Endothelial cell (in vitro differentiated cells): ENCODE measurements around the gene SIVA1. TPM values are rescaled to one million over a fixed set of nuclear protein-coding genes. Genes with fewer than 3 reads are reported as not detected.

Experiments used
- DNase-seq: peaks from one replicate; pipeline ENCODE4 v3.0.0; 2021; ENCODE audit warnings: low spot score
- H3K27ac Mint-ChIP-seq: one replicate; pipeline ENCODE4 v1.8.0; 2021; ENCODE audit warnings: mixed read lengths, inconsistent platforms; ENCODE audit not compliant: unreplicated experiment
- H3K27me3 Mint-ChIP-seq: one replicate; pipeline ENCODE4 v1.8.0; 2021; ENCODE audit warnings: mild to moderate bottlenecking, moderate library complexity, mixed read lengths, inconsistent platforms; ENCODE audit not compliant: unreplicated experiment
- H3K36me3 Mint-ChIP-seq: one replicate; pipeline ENCODE4 v1.8.0; 2021; ENCODE audit warnings: mild to moderate bottlenecking, low read depth, mixed read lengths, inconsistent platforms; ENCODE audit not compliant: unreplicated experiment
- H3K4me1 Mint-ChIP-seq: one replicate; pipeline ENCODE4 v1.8.0; 2021; ENCODE audit warnings: mild to moderate bottlenecking, mixed read lengths, inconsistent platforms; ENCODE audit not compliant: unreplicated experiment
- H3K4me3 Mint-ChIP-seq: one replicate; pipeline ENCODE4 v1.8.0; 2021; ENCODE audit warnings: mild to moderate bottlenecking, mixed read lengths, inconsistent platforms; ENCODE audit not compliant: unreplicated experiment
- H3K9me3 Mint-ChIP-seq: one replicate; pipeline ENCODE4 v1.8.0; 2021; ENCODE audit warnings: mixed read lengths, inconsistent platforms; ENCODE audit not compliant: unreplicated experiment
- CTCF ChIP-seq: fragments of 200-600 bp; sonication (generic); IDR thresholded peaks from one replicate; pipeline ENCODE4 v1.5.0; 2021; ENCODE audit warnings: antibody characterized with exemption; ENCODE audit not compliant: unreplicated experiment
- total RNA-seq: library from RNA; stranded (reverse); fragmentation: NEBNext Ultra II Directional; extraction: Animal tissue kit (Norgen Biotek cat#: 25700); gene quantifications from one replicate; pipeline ENCODE4 v1.2.1, GENCODE V29; 2021; ENCODE audit not compliant: unreplicated experiment

SIVA1 gene
- total RNA-seq, 1 donor from 2014 or later: 84.3 TPM

GRCh38 chr14:104771374-104771773 is 18.4 kb downstream of the SIVA1 start:
- Mint-ChIP-seq H3K9me3 (no peaks in the 10 kb centered on the region), H3K4me3 (no peak overlapping the region), H3K27ac (no peak overlapping the region), H3K27me3 (peaks cover 12% of the 10 kb centered on the region), H3K36me3 (peaks cover 22% of the 10 kb centered on the region), H3K4me1 (peaks cover 26% of the 10 kb centered on the region)
- TF ChIP-seq CTCF: no peak
- no peak for DNase-seq

- H3K27ac Mint-ChIP-seq: no peak overlapping the region
- TF ChIP-seq CTCF: no peak
- no peak for DNase-seq
- H3K36me3 Mint-ChIP-seq: peaks cover 27% of the 10 kb centered on the region
- H3K4me3 Mint-ChIP-seq: peak overlapping the region; percentile 47
- H3K9me3 Mint-ChIP-seq: no peaks in the 10 kb centered on the region
- peaks cover 12% of the 10 kb centered on the region for H3K27me3 Mint-ChIP-seq
- H3K4me1 Mint-ChIP-seq: peaks cover 19% of the 10 kb centered on the region
Observed at GRCh38 chr14:104771918-104772706, 19.2 kb downstream of the SIVA1 start.

GRCh38 chr14:104772707-104773504 is 20.0 kb downstream of the SIVA1 start:
- DNase-seq: no peak
- Mint-ChIP-seq H3K36me3 (peaks cover 29% of the 10 kb centered on the region), H3K27me3 (peaks cover 10% of the 10 kb centered on the region), H3K4me3 (no peak overlapping the region), H3K27ac (no peak overlapping the region), H3K9me3 (no peaks in the 10 kb centered on the region), H3K4me1 (peaks cover 11% of the 10 kb centered on the region)
- no peak for TF ChIP-seq CTCF

GRCh38 chr14:104773505-104774452 is 20.8 kb downstream of the SIVA1 start:
- peaks cover 4% of the 10 kb centered on the region for H3K4me1 Mint-ChIP-seq
- no peaks in the 10 kb centered on the region for H3K9me3 Mint-ChIP-seq
- H3K4me3 Mint-ChIP-seq: peak overlapping the region; percentile 56
- TF ChIP-seq CTCF: no peak
- peaks cover 29% of the 10 kb centered on the region for H3K36me3 Mint-ChIP-seq
- no peak for DNase-seq
- H3K27me3 Mint-ChIP-seq: peaks cover 10% of the 10 kb centered on the region
- no peak overlapping the region for H3K27ac Mint-ChIP-seq
